ENCODE data around the gene DERA.

The DERA gene

GRCh38 chr12:16072678-16073077, 161.5 kb downstream of the DERA start:
- no peak for TF ChIP-seq CTCF (IDR thresholded peaks at IDR 0.05)
- Histone ChIP-seq H3K27ac (no peak overlapping the region), H3K4me3 (no peak overlapping the region)
- DNase-seq (ENCODE audit: low spot score) = no peak

- Histone ChIP-seq H3K4me3 (no peak overlapping the region), H3K27ac (no peak overlapping the region)
- DNase-seq (ENCODE audit: low spot score) = no peak
- no peak for TF ChIP-seq CTCF (IDR thresholded peaks at IDR 0.05)
Measured at GRCh38 chr12:16074894-16075293, 163.8 kb downstream of the DERA start.

GRCh38 chr12:16075887-16076286, 164.8 kb downstream of the DERA start:
- Histone ChIP-seq H3K27ac (no peak overlapping the region), H3K4me3 (no peak overlapping the region)
- no peak for TF ChIP-seq CTCF (IDR thresholded peaks at IDR 0.05)
- no peak for DNase-seq (ENCODE audit: low spot score)

GRCh38 chr12:16076557-16076956, 165.4 kb downstream of the DERA start:
- TF ChIP-seq CTCF (IDR thresholded peaks at IDR 0.05) = no peak
- no peak overlapping the region for H3K4me3 ChIP-seq
- no peak for DNase-seq (ENCODE audit: low spot score)
- no peak overlapping the region for H3K27ac ChIP-seq

- Histone ChIP-seq H3K27ac (no peak overlapping the region), H3K4me3 (no peak overlapping the region)
- no peak for TF ChIP-seq CTCF (IDR thresholded peaks at IDR 0.05)
Measured at GRCh38 chr12:16076970-16077522, 165.9 kb downstream of the DERA start.

GRCh38 chr12:16086462-16086861, 175.3 kb downstream of the DERA start:
- DNase-seq (ENCODE audit: low spot score) = no peak
- H3K27ac ChIP-seq = no peak overlapping the region
- no peak for TF ChIP-seq CTCF (IDR thresholded peaks at IDR 0.05)
- no peak overlapping the region for H3K4me3 ChIP-seq

More at GRCh38 chr12:16076970-16077522, 165.9 kb downstream of the DERA start:
- DNase-seq (ENCODE audit: low spot score) = no peak

- no peak overlapping the region for H3K4me3 ChIP-seq
- TF ChIP-seq CTCF (IDR thresholded peaks at IDR 0.05) = no peak
- no peak overlapping the region for H3K27ac ChIP-seq
- no peak for DNase-seq (ENCODE audit: low spot score)
Measured at GRCh38 chr12:16086942-16087341, 175.8 kb downstream of the DERA start.
